GM21528 (cell line): ENCODE results near the gene CLSTN2.

Experiments
- ATAC-seq: cut with Tn5 transposase; IDR thresholded peaks from one replicate; pipeline ENCODE4 v1.9.1; 2021; ENCODE audit warnings: mild to moderate bottlenecking, moderate library complexity; ENCODE audit not compliant: unreplicated experiment, low FRiP score

The CLSTN2 gene

DNA sequence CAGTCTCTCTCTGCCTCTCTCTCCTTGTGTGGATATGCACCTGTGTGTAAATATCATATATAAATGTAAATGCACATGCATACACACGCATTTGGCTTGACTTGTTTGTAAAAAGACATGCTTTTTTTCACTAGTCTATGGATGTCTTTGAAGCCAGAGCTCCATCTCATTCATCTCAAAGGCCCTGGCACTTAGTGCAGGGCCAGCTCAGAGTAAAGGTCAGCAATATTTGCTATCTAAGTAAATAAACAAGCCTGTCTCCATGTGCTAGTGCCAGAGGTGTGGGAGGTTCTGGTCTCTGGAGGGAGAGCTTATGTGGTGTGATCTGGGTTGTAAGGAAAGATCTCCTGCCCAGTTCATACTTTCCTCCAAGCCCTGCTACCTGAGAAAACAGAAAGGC, 5.6 kb downstream of the CLSTN2 start:
- no peak for ATAC-seq

DNA sequence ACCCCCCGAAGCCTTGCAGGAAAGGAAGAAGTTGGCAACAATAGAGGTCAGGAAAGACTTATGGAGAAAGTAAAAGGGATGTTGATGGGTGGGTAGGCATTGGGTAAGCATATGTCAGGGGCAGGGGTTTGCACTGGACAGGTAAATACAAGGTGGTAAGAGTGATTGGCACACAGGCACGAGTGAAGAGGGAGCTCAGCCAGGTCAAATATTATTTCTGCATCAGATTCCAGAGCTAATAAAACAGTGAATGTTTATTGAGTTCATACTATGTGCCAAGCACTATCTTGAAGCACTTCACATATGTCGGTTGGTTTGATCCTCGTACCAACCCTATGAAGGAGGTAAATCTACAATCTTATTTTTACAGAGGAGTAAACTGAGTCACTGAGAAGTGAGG, 6.6 kb downstream of the CLSTN2 start:
- ATAC-seq, result no peak

DNA sequence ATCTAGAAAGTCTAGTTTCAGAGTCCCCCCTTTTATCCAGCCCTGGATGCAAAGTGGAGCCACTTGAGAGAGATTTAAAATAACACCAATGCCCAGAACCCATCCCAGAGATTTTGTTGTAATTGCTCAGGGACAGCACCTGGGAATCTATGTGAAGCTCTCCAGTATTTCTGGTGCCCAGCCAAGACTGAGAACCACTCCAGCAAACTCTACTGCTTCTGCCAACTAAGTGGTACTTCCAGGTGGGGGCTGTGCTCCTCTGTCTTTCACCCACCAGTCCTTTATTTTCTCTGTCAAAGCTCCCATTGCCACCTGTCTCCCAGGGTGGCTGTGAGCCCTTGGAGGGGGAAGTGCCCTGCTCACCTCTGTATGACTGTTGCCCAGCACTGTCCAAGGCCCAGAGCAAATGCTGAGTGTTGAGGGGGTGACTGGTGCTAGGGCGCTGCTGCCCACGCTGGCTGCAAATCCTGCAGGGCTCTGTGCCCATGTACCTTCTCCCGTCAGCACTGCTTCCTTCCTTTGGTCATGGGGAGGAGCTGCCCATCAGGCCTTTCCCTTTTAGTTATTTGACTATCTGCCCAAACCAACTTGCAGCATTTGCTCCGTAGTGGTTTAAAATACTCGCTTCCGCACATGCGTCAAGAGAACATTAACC, 9.4 kb downstream of the CLSTN2 start:
- no peak for ATAC-seq

DNA sequence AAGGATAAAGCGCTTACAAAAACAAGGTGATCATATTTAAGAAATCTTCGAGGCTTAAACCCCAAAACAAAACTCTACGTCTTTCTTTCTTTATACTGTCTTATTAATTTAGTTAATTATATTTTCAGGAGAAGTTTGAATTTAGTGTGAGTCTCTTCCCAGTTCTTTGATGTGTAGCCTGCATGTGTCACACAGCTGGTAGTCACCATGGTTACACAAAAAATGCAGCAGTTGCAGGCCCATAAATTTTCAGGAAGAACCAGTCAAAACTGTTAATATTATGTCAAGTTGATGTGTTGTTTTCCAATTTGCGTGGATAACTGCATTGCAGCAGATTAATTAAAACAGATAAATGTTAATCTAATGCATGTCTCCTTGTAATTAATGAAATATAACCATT, 10.4 kb downstream of the CLSTN2 start:
- no peak for ATAC-seq

DNA sequence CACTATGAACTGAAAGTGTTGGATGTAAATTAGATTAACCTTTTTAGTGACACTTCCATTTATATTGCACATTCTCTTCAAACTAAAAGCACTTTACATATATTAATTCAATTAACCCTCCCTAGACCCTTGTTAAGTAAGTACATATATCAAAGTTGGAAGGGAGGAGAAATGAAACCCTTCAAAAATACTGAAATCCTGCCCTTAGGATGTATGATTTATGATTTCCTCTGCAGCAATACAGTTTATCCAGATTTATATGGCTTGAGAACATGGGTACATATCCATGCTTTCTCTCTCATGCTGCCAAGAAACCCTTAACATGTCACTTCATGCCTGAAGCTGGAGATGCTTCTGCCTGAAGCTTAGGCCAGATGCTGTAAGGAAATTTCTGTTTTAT, 11.0 kb downstream of the CLSTN2 start:
- ATAC-seq, result no peak

DNA sequence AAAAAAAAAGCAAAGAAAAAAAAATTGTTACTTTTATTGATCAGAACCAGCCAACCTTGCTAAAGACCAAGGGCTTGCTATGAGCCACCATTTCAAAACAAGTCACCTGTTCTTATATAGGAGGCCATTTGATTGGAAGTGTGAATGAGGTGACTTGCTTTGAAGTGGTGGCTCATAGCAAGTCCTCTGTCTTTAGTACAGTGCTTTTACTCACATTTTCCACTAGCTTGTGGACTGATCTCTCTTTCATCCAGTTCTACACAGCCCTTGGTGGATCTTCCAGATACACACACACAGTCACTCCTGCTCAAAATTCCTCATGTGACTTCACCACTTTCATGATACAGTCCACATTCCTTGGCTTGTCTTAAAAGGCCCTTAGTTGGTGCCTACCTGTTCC, 13.5 kb downstream of the CLSTN2 start:
- no peak for ATAC-seq

DNA sequence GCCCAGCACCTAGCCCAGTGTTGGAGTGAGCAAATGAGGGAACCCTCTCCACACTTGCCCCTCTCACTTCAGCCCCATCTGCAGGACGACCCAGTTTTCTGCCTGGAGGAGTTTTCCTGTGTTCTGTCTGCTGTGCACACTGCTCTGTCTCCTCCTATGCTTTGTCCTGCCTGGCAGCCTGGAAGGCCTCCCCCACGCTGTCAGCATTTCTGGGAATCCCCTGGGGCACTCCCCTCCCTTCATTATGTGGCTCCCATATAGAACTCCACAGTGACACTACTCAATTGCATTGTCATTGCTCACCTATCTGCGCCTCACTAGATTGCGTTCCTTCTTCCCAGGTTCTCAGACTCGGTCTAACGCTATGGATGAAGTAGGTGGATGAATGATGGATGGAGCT, 13.9 kb downstream of the CLSTN2 start:
- ATAC-seq, result no peak

DNA sequence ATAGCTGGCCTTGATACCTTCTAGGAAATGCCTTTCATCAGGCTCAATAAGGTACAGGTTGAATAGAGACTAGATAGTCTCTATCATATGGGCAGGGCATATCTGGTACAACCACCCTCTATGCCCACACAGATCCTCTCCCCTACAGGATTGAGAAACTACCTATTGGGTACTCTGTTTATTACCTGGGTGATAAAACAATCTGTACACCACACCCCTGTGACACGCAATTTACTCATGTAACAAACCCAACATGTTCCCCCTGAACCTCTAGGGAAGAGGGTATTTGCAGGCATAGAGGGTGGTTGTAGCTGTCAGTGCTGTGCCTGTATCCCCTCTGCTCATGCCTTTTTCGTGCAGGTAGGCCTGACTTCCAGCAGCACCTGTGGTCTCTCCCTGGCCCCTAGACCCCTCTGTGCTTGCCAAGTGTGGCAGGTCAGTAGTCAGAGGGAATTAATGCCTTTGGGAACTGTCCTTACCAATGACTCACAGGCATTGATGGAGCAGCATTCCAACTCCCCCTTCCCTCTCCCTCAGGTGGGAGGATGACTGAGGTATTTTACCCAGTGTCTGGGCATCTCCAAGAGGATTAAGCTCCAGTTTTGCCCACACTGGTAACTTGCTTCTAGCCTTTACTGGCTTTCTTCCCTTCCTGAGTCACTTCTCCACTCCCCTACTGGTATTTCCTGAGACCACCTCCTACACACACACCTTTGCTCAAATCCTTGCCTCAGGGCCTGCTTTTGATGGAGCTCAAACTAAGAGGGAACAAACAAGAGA, 18.3 kb downstream of the CLSTN2 start:
- ATAC-seq, result no peak

DNA sequence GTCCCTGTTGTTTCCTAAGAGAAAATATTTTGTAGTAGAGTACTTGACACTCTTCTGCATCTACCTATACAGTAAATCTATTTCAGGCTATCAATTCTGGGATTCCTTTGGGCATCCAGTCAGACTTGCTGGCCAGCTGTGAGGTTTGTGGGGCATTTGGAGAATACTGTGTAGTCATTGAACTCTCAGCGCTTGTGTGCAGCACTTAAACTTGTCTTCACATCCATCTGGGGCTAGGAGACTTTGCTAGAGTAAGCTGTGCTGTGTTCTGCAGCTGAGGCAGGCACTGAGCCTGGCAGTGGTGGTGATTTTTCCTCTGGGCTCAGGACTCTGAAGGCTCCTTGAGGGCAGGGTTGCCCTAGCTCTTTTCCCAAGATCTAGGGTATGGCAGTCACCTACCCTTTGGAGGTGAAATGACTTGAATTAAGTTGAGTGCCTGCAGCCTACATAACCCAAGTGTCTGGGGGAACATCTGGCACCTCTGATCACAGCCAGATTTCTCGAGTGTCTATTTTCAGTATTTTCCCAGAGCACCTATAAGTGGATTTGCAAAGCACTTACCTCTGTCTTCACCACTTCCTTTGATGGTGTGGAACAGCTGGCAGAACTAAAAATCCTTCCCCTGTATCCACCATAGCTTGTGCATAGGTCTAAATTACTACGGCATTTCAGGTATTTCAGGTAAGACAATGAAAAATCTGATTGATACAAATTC, 19.3 kb downstream of the CLSTN2 start:
- ATAC-seq, result no peak

DNA sequence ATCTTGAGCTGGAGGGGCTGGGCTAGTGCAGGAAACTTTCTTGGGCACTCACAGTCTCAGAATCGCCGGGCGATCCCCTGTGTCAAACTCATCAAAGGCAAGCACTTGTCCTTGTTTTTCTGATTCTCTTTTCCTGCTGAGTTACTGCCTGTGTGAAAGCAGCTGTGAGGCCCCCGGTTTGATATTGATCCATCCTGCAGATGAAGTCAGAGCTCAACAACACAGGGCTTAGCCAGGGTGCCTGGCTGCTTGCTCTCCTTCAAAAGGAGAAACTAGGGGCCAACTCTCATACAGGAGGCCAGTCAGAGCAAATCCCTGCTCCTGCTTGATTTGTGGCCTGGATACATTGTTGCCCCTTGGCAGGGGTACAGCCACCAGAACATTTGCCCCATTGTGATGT, 22.9 kb downstream of the CLSTN2 start:
- ATAC-seq, result no peak

- no peak for ATAC-seq
These were observed 34.4 kb downstream of the CLSTN2 start for GRCh38 chr3:139969386-139969785.

DNA sequence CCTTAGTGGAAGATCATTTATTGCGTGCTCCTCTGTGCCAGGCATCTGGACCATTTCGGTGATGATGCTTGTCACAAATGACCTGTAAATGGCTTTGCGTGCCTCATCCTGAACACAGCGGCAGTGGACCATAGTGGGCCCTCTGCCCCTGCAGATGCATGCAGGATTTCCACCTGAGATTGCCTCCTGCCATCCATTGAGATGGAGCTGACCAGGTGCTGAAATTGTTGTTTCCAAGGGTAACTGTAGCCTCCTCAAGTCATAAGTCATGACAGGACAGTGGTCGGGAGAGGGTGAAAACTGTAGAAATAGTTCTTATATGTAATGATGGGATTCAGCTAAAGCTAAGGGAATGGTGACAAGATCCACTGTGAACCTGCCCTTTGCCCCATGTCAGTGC, 35.5 kb downstream of the CLSTN2 start:
- no peak for ATAC-seq

DNA sequence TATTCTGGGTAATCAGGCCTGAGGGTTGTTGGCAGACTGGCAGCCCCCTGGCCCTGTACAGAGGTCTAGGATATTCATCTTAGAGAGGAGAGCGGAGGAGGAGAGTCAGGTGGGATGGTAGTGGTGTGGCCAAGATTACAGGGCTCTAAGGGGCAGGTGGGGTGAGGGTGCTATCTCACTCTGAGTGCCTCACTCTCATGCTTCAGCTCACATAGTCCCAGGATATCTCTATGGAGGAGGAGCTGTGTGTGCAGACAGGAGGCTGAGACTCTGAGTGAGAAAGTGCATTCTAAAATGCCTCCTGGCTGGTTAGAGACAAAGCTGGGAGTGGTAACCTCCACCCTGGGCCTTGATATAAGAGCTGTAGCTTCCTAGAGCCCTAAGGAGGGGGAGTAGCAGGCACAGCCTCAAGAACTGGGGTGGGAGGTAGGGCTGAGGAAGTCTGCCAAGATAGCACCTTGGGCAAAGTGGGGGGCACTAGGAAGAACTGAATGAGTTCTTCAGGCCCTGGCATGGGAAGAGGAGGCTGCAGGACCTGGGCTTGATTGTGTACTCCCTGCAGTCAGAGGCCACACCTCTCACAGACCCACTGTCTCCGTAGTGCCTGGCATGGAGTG, 39.9 kb downstream of the CLSTN2 start:
- ATAC-seq, result no peak

DNA sequence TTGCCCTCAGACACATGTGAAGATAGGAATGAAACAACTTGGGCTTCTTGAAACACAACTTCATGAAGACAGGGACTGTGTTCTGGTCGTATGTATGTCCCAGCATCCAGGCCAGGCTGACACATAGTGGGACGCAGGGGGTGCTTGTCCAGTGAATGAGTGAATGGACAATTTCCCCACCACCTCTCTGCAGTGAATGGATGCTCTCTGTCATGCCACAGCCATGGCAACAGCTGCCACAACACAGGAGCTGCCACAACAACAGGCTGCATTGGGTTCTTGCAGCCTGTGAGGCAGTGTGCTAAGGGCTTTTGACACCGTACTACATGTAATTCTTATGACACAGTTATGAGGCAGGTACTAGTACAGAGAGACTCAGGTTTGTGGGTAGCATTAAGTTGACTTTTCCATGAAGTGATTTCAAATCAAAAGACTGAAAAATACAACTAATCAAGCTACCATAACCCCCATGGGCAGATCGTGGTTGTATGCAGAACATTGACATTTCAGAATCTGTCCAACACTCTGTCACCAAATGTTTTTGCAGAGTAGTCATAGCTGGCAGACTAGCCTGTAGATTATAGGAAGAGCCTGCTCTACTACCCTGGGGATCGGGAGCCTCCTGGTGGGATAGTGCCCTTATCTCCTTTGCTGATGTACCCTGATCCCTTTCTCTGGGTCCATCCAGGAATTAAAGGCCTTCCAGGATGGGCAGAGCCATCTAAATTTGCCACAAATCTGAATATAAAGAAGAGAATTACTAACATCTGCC, 40.8 kb downstream of the CLSTN2 start:
- no peak for ATAC-seq

- ATAC-seq, result no peak
These were observed 44.0 kb downstream of the CLSTN2 start for GRCh38 chr3:139978966-139979365.

DNA sequence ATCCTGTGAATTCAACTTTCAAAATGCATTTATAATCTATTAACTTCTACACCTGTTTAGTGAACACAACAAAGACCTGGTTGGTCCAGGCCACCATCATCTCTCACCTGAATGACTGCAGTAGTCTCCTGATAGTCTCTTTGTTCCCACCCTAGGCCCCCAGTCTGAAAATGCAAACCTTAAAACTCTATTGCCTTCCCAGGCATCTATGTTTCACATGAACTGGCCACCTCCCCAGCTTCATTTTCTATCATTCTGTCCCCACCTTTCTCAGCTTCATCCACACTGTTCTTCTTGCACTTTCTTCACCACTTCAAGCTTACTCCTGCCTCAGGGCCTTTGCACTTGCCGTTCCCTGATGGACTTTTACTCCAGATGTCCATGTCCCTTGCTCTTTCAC, 45.0 kb downstream of the CLSTN2 start:
- ATAC-seq, result no peak

- ATAC-seq, result no peak
These were observed 47.4 kb downstream of the CLSTN2 start for GRCh38 chr3:139982404-139982803.

DNA sequence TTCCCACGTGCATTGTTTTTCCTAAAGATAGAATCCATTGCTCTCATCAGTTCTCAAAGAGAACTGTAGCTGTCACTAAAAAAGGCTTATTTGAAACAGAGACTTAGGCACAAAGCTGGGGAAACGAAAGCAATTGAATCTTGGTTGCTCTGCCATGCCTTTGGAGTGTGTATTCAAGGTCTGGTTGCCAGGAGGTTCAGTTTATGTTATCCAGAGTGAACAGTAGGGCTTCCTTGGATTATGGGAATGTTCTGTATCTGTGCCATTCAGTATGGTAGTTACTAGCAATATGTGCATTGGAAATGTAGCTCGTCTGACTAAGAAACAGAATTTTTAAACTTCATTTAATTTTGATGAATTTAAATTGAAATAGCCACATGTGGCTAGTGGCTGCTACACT, 50.6 kb downstream of the CLSTN2 start:
- no peak for ATAC-seq

DNA sequence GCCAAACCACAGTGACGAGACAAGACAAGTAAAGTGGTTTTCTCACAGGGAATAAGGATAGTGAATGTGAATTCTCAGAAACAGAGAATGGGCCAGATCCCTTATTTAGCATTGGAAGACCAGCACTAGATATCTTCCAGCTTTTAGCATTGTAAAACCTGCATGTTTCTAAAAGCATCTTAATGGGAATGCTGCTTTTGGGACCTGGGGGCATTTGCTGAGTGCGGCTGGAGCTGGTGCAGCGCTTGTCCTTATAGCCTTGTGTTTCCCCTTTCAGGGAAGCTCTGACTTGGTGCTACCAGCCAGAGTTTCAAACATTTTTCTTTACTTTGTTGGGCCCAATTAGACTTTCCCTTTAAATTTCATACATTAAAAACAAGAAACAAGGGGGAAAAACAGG, 52.9 kb downstream of the CLSTN2 start:
- ATAC-seq, result no peak

DNA sequence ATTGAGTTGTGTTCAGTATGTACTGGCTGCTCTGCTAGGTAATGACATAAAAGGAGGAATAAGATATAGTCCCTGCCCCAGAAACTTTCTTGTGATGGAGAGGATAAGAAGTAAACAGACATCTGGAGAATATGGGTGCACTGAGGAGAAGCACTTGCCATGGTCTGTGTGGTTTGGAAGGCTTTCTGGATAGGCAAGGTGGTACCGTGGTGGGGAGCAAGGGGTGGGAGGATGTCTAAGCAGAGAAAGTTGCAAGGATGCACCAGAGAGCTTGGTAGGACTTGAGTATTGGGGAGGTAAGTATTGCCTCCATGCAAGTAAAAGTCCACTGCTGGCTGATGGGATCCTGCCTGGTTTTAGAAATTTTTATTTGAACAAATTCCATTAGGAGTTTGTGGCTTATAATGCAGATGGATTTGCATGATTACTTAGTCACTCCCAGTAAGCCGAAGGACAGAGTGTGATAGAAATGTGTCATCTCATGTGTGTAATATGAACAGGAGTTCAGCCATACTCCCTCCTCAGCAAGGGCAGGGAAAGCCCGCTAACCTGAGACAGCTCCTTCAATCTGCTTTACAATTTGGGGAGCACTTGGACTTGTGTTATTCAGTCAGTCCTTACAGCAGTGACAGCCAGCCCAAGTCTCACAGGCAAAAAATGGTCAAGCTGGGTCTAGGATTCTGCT, 53.6 kb downstream of the CLSTN2 start:
- ATAC-seq, result no peak
